NCI-H146 treated with DMSO at 0.1 percent for 48 hours (cell line): ENCODE measurements around the gene FOXN3.

Source experiments
- DNase-seq: peaks from one replicate; lab custom pipeline; 2025; ENCODE audit not compliant: unreplicated experiment; lab: John Stamatoyannopoulos, UW

Gene FOXN3

GRCh38 chr14:89283327-89284060 is 133.5 kb downstream of the FOXN3 start:
- no peak for DNase-seq

- DNase-seq: no peak
These were observed 134.8 kb downstream of the FOXN3 start for GRCh38 chr14:89282191-89282590.

GRCh38 chr14:89280600-89280999 is 136.4 kb downstream of the FOXN3 start:
- DNase-seq: no peak

DNA sequence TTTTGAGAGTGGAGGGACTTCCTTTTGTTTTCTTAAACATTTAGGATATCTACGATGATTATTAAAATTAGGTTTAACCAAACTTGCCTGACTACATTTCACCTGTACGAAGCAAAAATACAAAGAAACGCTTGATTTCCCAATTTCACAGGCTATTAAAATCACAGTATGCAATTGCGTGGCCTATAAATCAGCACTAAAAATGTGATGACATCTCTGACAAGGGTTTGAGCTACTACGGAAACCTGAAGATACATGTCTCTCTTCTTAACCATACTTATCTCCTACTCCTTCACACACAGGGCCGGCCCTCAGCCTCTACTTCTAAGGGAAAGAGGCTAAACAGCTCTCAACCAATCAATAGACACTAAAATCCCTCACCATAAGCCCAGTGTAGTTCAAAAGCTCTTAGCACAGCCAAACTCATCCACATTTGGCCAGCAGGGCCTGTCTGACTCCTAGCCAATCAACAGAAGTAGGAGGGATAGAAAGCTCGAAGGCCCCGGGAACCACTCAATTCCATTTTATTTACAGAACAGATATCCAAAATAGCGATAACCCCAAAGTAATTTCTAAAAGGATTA is 137.3 kb downstream of the FOXN3 start:
- DNase-seq: no peak

GRCh38 chr14:89277203-89277602 is 139.8 kb downstream of the FOXN3 start:
- no peak for DNase-seq

DNA sequence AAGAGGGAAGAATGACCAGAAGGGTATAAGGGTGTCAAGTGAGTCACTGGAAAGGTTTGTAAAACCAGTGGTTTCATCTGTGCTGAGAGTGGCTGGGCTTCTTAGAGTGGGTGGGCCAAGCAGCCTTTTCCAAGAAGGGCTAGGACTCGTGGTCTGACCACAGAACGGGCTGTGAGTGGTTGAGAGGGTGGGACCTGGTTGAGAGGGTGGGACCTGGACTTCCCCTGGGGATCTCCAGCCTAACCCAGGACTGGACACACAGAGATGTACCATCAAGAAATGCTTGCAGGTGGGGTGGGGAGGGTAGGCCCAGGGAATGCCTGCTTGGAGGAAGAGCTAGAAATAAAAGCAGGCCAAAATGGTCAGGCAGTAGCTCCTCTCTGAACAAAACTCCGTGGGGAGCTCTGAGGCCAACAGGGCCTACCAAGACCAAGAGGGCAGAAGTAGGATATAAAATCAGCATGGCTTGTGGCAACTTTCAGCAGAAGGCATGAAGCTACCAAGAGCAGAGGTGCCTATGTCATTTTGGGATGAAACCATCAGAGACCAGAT is 140.5 kb downstream of the FOXN3 start:
- DNase-seq: no peak

DNA sequence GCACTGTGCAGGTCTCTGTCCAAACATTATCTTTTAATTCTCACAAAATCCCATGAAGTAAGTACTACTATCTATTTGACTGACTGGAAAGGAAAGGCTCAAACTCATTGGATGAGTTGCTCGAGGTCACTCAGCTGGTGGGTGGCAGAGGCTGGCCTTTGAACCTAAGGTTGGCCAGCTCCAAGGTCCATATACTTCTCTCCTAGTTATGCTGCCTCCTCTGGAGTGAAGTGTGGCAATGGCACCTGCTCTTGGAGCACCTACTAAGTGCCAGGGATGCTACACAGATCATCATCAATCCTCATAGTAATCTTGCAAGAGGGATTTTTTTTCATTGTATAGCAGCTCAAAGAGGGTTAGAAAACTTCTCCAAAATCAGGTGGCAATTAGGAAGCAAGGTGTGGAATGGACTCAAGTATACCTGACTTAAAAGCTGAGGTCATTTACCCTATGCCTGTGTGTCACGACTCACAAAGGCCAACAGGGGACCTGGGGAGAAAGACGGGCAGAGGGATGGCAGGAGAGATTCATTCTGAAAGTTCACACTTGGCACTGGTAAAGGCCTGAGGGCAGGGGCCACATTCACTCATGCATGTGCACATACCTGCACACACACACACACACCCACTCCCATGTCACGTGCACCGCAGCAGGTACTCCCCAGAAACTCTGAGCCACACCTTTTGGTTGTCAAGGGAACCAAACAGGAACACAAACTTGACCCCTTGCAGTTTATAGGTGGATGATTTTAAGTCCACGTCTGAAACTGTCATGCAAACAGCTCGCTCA is 146.4 kb downstream of the FOXN3 start:
- DNase-seq: no peak

GRCh38 chr14:89269404-89269803 is 147.6 kb downstream of the FOXN3 start:
- DNase-seq: no peak

GRCh38 chr14:89268514-89268913 is 148.5 kb downstream of the FOXN3 start:
- DNase-seq: no peak

DNA sequence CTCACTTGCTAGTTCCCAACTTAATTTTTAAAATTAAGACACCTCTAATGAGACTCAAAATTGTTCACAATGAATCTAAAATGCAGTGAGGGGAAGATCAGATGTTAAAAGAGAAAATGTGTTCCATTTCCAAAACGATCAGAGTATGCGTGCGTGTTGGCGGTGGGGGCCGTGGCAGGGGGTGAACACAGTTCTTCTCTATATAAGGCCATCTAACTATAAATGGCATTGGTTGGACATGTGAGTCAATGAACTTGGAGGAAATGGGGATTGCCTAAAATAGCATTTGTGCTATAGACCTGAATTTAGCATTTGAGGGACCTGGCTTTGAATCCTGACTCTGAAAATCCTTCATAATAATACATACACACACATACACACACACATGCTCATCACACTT is 149.4 kb downstream of the FOXN3 start:
- no peak for DNase-seq

DNA sequence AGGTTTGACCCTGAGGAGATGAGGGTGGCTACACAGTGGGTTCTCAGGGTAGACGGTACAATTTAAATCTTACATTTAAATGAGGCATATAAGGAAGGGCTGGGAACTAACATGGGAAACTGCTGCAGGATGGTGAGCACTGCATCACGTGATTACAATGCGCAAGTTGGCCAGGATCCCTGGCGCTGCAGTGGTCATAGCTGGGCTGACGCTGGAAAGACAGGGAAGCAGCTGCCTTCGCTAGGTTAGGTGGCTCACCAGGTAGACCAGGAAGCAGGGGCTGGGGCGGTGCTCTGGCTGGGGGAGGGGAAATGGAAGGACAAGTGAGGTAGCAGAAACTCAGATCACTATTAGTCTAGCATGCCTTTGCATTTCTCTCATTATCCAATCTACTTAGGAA is 149.9 kb downstream of the FOXN3 start:
- DNase-seq: no peak

- no peak for DNase-seq
These were observed 150.3 kb downstream of the FOXN3 start for GRCh38 chr14:89266754-89267153.

GRCh38 chr14:89265234-89265633 is 151.8 kb downstream of the FOXN3 start:
- no peak for DNase-seq

DNA sequence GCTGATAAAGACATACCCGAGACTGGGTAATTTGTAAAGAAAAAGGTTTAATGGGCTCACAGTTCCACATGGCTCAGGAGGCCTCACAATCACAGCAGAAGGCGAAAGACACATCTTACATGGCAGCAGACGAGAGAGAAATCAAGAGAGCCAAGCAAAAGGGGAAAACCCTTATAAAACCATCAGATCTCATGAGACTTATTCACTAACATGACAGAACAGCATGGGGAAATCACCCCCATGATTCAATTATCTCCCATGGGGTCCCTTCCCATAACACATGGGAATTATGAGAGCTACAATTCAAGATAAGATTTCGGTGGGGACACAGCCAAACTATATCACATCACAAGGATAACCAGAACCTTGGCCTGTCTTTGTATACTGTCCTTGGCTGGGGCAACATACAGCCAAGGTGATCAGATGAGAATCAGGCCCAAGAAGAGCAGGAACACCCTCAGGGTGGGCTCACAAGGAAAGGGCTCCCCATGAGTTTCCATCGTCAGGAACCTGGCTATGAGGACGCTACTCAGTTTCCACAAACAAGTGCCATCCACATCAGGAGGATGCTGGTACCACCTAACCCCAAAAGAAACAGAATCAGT is 152.7 kb downstream of the FOXN3 start:
- DNase-seq: no peak

GRCh38 chr14:89262041-89262440 is 155.0 kb downstream of the FOXN3 start:
- DNase-seq: no peak

DNA sequence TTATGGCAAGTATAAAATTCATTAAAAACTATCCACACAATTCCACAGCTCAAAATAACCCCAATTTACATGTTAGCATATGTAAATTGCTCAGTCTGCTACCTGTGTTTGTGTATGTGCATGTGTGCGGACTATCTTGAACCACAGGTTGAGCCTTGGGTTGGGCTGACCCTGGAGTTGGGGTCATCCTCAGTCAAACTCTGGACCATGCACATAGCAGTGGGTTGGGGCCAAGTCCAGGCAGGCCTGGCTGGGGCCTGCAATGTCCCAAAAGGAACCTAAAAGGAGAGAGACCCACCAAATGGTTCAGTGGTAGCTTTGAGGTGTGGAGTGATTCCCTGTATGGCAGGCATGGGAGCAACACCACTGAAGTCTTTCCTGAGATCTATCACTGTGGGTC is 156.1 kb downstream of the FOXN3 start:
- DNase-seq: no peak

GRCh38 chr14:89259951-89260609 is 157.0 kb downstream of the FOXN3 start:
- no peak for DNase-seq

GRCh38 chr14:89258728-89259273 is 158.2 kb downstream of the FOXN3 start:
- no peak for DNase-seq

GRCh38 chr14:89256951-89257350 is 160.1 kb downstream of the FOXN3 start:
- DNase-seq: no peak

DNA sequence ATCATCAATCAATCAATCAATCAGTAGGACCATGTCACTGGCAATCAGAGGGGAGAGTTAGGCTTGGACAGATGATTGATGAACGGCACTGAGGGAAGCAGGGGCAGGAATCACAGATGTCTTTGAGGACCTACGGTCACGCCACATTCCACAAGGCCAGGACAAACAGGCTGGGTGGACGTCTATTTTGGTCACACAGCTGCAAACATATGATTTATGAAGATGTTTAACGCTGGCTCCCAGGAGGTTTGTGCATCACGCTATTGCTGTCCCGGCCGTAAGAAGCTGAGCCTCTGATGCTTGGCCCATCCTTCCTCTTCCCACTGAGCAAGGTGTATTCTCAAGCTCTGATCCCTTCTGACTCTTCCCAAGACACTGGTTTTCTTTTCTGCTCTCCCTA is 160.8 kb downstream of the FOXN3 start:
- DNase-seq: no peak

DNA sequence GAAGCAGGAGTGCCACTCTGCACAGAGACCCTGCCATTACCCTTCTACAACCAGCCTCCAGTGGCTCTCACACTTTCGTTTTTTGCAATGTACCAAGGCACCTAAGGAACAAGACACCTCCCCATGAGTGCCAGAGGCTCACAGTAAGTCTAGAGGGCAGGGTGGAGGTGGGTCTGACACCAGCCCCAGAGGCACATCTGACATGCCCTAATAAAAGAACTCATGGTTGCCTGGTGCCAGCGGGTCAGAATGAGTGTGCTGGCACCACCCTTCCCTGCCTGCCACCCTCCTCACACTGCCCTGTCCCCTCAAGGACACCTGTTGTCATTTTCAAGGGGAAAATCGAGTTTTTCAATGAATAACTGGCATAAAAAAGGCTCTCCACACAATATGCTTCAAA is 161.2 kb downstream of the FOXN3 start:
- no peak for DNase-seq
